DMS114 treated with DMSO at 0.1 percent for 48 hours (cell line): ENCODE measurements around the gene AFF3.
"Not testable (repeated sequence)": the region's sequence is repeated elsewhere in the genome, so short reads cannot be mapped to it uniquely, and the experiment has no call there.

Experiments used
- DNase-seq: peaks from one replicate; lab custom pipeline; 2025; ENCODE audit not compliant: unreplicated experiment; lab: John Stamatoyannopoulos, UW

Gene AFF3

GRCh38 chr2:100142393-100142792, at the start of gene AFF3:
Gene AFF3 (minus strand): TSS chr2:100142590. CDS start chr2:100104454, 38,136 bp downstream.
- DNase-seq, result no peak

- DNase-seq, result no peak
Measured at GRCh38 chr2:100189387-100189786, 47.0 kb upstream of the AFF3 start.

GRCh38 chr2:100188326-100188725, 45.9 kb upstream of the AFF3 start:
- DNase-seq, result no peak

GRCh38 chr2:100186126-100186525, 43.7 kb upstream of the AFF3 start:
- DNase-seq, result no peak

GRCh38 chr2:100185516-100185915, 43.1 kb upstream of the AFF3 start:
- no peak for DNase-seq

- DNase-seq, result no peak
Measured at GRCh38 chr2:100185105-100185504, 42.7 kb upstream of the AFF3 start.

GRCh38 chr2:100184055-100184737, 41.8 kb upstream of the AFF3 start:
- DNase-seq, result no peak

GRCh38 chr2:100182494-100183361, 40.3 kb upstream of the AFF3 start:
- no peak for DNase-seq

- no peak for DNase-seq
Measured at GRCh38 chr2:100180503-100180902, 38.1 kb upstream of the AFF3 start.

GRCh38 chr2:100179806-100180205, 37.4 kb upstream of the AFF3 start:
- DNase-seq, result no peak

- DNase-seq, result no peak
Measured at GRCh38 chr2:100178864-100179263, 36.5 kb upstream of the AFF3 start.

- DNase-seq, result peak; percentile 23
Measured at GRCh38 chr2:100178085-100178788, 35.8 kb upstream of the AFF3 start.

GRCh38 chr2:100176925-100177324, 34.5 kb upstream of the AFF3 start:
- no peak for DNase-seq

GRCh38 chr2:100174026-100174431, 31.6 kb upstream of the AFF3 start:
- no peak for DNase-seq

GRCh38 chr2:100166701-100167100, 24.3 kb upstream of the AFF3 start:
- no peak for DNase-seq

- DNase-seq, result no peak
Measured at GRCh38 chr2:100163605-100164004, 21.2 kb upstream of the AFF3 start.

GRCh38 chr2:100161945-100162620, 19.7 kb upstream of the AFF3 start:
- no peak for DNase-seq

- no peak for DNase-seq
Measured at GRCh38 chr2:100160396-100160795, 18.0 kb upstream of the AFF3 start.

- DNase-seq, result not testable (repeated sequence)
Measured at GRCh38 chr2:100151832-100152231, 9.4 kb upstream of the AFF3 start.

GRCh38 chr2:100151310-100151709, 8.9 kb upstream of the AFF3 start:
- DNase-seq, result no peak

- DNase-seq, result no peak
Measured at GRCh38 chr2:100148883-100149282, 6.5 kb upstream of the AFF3 start.
